DLD1 (cell line): ENCODE data around the gene FANCC.

Experiments
- in situ Hi-C: cut with HindIII; loops from 2 replicates; pipeline ENCODE4 v1.10.0; 2017; ENCODE audit warnings: low sequenced_read_pairs

Gene FANCC

GRCh38 chr9:95129476-95130291, 187.8 kb downstream of the FANCC start:
- in situ Hi-C loops, result no loop called here

- in situ Hi-C loops, result no loop called here
Observed at GRCh38 chr9:95128177-95128524, 189.4 kb downstream of the FANCC start.

GRCh38 chr9:95127249-95128176, 190.0 kb downstream of the FANCC start:
- in situ Hi-C loops, result no loop called here

- in situ Hi-C loops, result no loop called here
Observed at GRCh38 chr9:95126739-95127138, 190.8 kb downstream of the FANCC start.

- in situ Hi-C loops, result no loop called here
Observed at GRCh38 chr9:95125652-95126051, 191.9 kb downstream of the FANCC start.

GRCh38 chr9:95124582-95125367, 192.7 kb downstream of the FANCC start:
- in situ Hi-C loops, result no loop called here

GRCh38 chr9:95120781-95121370, 196.6 kb downstream of the FANCC start:
- in situ Hi-C loops, result no loop called here

- in situ Hi-C loops, result no loop called here
Observed at GRCh38 chr9:95118596-95118995, 198.9 kb downstream of the FANCC start.

- in situ Hi-C loops, result no loop called here
Observed at GRCh38 chr9:95116808-95117204, 200.7 kb downstream of the FANCC start.

GRCh38 chr9:95116002-95116807, 201.3 kb downstream of the FANCC start:
- in situ Hi-C loops, result no loop called here

- in situ Hi-C loops, result no loop called here
Observed at GRCh38 chr9:95115104-95115503, 202.4 kb downstream of the FANCC start.

GRCh38 chr9:95112436-95113280, 204.9 kb downstream of the FANCC start:
- in situ Hi-C loops, result no loop called here

GRCh38 chr9:95111716-95112115, 205.8 kb downstream of the FANCC start:
- in situ Hi-C loops, result no loop called here

GRCh38 chr9:95110921-95111525, 206.5 kb downstream of the FANCC start:
- in situ Hi-C loops, result no loop called here

GRCh38 chr9:95109456-95109855, 208.1 kb downstream of the FANCC start:
- in situ Hi-C loops, result no loop called here

GRCh38 chr9:95108777-95109176, 208.7 kb downstream of the FANCC start:
- in situ Hi-C loops, result no loop called here

GRCh38 chr9:95107976-95108375, 209.5 kb downstream of the FANCC start:
- in situ Hi-C loops, result no loop called here

- in situ Hi-C loops, result no loop called here
Observed at GRCh38 chr9:95107001-95107749, 210.3 kb downstream of the FANCC start.
